Activated naive CD8-positive, alpha-beta T cell treated with anti-CD3 and anti-CD28 coated beads, Interleukin-2, amount 10 ng/mL, durations not matched to agents 7 days and 5 days (primary cell): ENCODE results near the gene WNT9B. TPM values are rescaled to one million over a fixed set of nuclear protein-coding genes. Genes with fewer than 3 reads are reported as not detected.

Source experiments
- ATAC-seq: fragments of 150-1000 bp; cut with Tn5 transposase; one replicate; pipeline ENCODE4 v1.10.0; 2021; ENCODE audit warnings: low read depth, moderate library complexity
- POLR2A ChIA-PET: fragments of 350-600 bp; sonication (Branson Sonifier 250); formaldehyde crosslinking; loops from one replicate; lab custom pipeline; 2021; ENCODE audit warnings: antibody characterized with exemption; lab: Charles Lee
- DNase-seq: peaks from one replicate; pipeline ENCODE4 v3.0.0; 2021
- H3K27ac Mint-ChIP-seq: one replicate; pipeline ENCODE4 v1.8.0; 2022; ENCODE audit warnings: mild to moderate bottlenecking, mixed read lengths
- H3K27me3 Mint-ChIP-seq: one replicate; pipeline ENCODE4 v1.8.0; 2022; ENCODE audit warnings: mild to moderate bottlenecking, moderate library complexity, mixed read lengths
- H3K36me3 Mint-ChIP-seq: one replicate; pipeline ENCODE4 v1.8.0; 2021; ENCODE audit warnings: mild to moderate bottlenecking, mixed read lengths
- H3K4me1 Mint-ChIP-seq: one replicate; pipeline ENCODE4 v1.8.0; 2021; ENCODE audit warnings: mixed read lengths
- H3K4me3 Mint-ChIP-seq: one replicate; pipeline ENCODE4 v1.8.0; 2022; ENCODE audit warnings: mild to moderate bottlenecking, moderate library complexity, mixed read lengths
- H3K9me3 Mint-ChIP-seq: one replicate; pipeline ENCODE4 v1.8.0; 2021; ENCODE audit warnings: mixed read lengths
- total RNA-seq, 2 experiments: library from RNA; stranded (reverse); gene quantifications; one replicate each; pipeline ENCODE4 v1.2.3, GENCODE V29; 2021

Gene WNT9B
- total RNA-seq = not detected

- Mint-ChIP-seq H3K36me3 (no peaks in the 10 kb centered on the region), H3K27me3 (peaks cover 63% of the 10 kb centered on the region), H3K4me3 (peak within 1 kb of the TSS; percentile 54), H3K27ac (no peak within 1 kb of the TSS), H3K4me1 (peaks cover 5% of the 10 kb centered on the region), H3K9me3 (no peaks in the 10 kb centered on the region)
- POLR2A ChIA-PET = no interaction called here
- ATAC-seq (no peak), DNase-seq (no peak)
Observed at GRCh38 chr17:46851029-46851741, at the start of gene WNT9B. TSS of gene WNT9B (plus strand) at chr17:46851583. CDS start at chr17:46851639, 56 bp downstream.

- Mint-ChIP-seq H3K4me3 (no peak overlapping the region), H3K9me3 (no peaks in the 10 kb centered on the region), H3K4me1 (no peaks in the 10 kb centered on the region), H3K27ac (no peak overlapping the region), H3K36me3 (no peaks in the 10 kb centered on the region), H3K27me3 (peaks cover 11% of the 10 kb centered on the region)
- ATAC-seq = no peak
- POLR2A ChIA-PET = no interaction called here
- no peak for DNase-seq
Observed at GRCh38 chr17:46802800-46803199, 48.6 kb upstream of the WNT9B start.

GRCh38 chr17:46803544-46803943 is 47.8 kb upstream of the WNT9B start:
- ATAC-seq = no peak
- Mint-ChIP-seq H3K4me3 (no peak overlapping the region), H3K36me3 (no peaks in the 10 kb centered on the region), H3K27me3 (peaks cover 11% of the 10 kb centered on the region), H3K4me1 (no peaks in the 10 kb centered on the region), H3K27ac (no peak overlapping the region), H3K9me3 (no peaks in the 10 kb centered on the region)
- POLR2A ChIA-PET = no interaction called here
- DNase-seq = no peak

- Mint-ChIP-seq H3K27ac (no peak overlapping the region), H3K4me1 (no peaks in the 10 kb centered on the region)
- POLR2A ChIA-PET = no interaction called here
Observed at GRCh38 chr17:46805771-46806170, 45.6 kb upstream of the WNT9B start.

GRCh38 chr17:46809110-46809571 is 42.2 kb upstream of the WNT9B start:
- Mint-ChIP-seq H3K27me3 (peaks cover 20% of the 10 kb centered on the region), H3K4me3 (no peak overlapping the region), H3K4me1 (no peaks in the 10 kb centered on the region), H3K9me3 (no peaks in the 10 kb centered on the region), H3K36me3 (no peaks in the 10 kb centered on the region), H3K27ac (no peak overlapping the region)
- POLR2A ChIA-PET = no interaction called here
- no peak for ATAC-seq
- no peak for DNase-seq

More at GRCh38 chr17:46805771-46806170, 45.6 kb upstream of the WNT9B start:
- peaks cover 6% of the 10 kb centered on the region for H3K27me3 Mint-ChIP-seq
- no peak overlapping the region for H3K4me3 Mint-ChIP-seq
- H3K36me3 Mint-ChIP-seq = no peaks in the 10 kb centered on the region
- no peak for ATAC-seq
- H3K9me3 Mint-ChIP-seq = no peaks in the 10 kb centered on the region
- DNase-seq = no peak

- ATAC-seq (no peak), DNase-seq (no peak)
- POLR2A ChIA-PET = no interaction called here
- Mint-ChIP-seq H3K36me3 (no peaks in the 10 kb centered on the region), H3K4me1 (no peaks in the 10 kb centered on the region), H3K9me3 (no peaks in the 10 kb centered on the region), H3K4me3 (no peak overlapping the region), H3K27me3 (peaks cover 23% of the 10 kb centered on the region), H3K27ac (no peak overlapping the region)
Observed at GRCh38 chr17:46810837-46811236, 40.5 kb upstream of the WNT9B start.

GRCh38 chr17:46811978-46812583 is 39.3 kb upstream of the WNT9B start:
- no peak overlapping the region for H3K27ac Mint-ChIP-seq
- no peak overlapping the region for H3K4me3 Mint-ChIP-seq
- no peaks in the 10 kb centered on the region for H3K36me3 Mint-ChIP-seq
- ATAC-seq (no peak), DNase-seq (no peak)
- POLR2A ChIA-PET = no interaction called here
- H3K9me3 Mint-ChIP-seq = no peaks in the 10 kb centered on the region
- H3K27me3 Mint-ChIP-seq = peaks cover 34% of the 10 kb centered on the region
- H3K4me1 Mint-ChIP-seq = peaks cover 2% of the 10 kb centered on the region

- POLR2A ChIA-PET = no interaction called here
- Mint-ChIP-seq H3K9me3 (no peaks in the 10 kb centered on the region), H3K27me3 (peaks cover 38% of the 10 kb centered on the region), H3K4me1 (peaks cover 6% of the 10 kb centered on the region), H3K27ac (no peak overlapping the region), H3K36me3 (no peaks in the 10 kb centered on the region), H3K4me3 (no peak overlapping the region)
- ATAC-seq = no peak
- no peak for DNase-seq
Observed at GRCh38 chr17:46812624-46813318, 38.6 kb upstream of the WNT9B start.

- no peaks in the 10 kb centered on the region for H3K9me3 Mint-ChIP-seq
- peaks cover 46% of the 10 kb centered on the region for H3K27me3 Mint-ChIP-seq
- no peak overlapping the region for H3K27ac Mint-ChIP-seq
- no peak overlapping the region for H3K4me3 Mint-ChIP-seq
- H3K4me1 Mint-ChIP-seq = peaks cover 9% of the 10 kb centered on the region
- ATAC-seq = no peak
- POLR2A ChIA-PET = no interaction called here
- no peak for DNase-seq
- no peaks in the 10 kb centered on the region for H3K36me3 Mint-ChIP-seq
Observed at GRCh38 chr17:46813920-46814319, 37.5 kb upstream of the WNT9B start.

GRCh38 chr17:46814446-46814845 is 36.9 kb upstream of the WNT9B start:
- ATAC-seq (no peak), DNase-seq (no peak)
- Mint-ChIP-seq H3K9me3 (no peaks in the 10 kb centered on the region), H3K36me3 (no peaks in the 10 kb centered on the region), H3K27ac (no peak overlapping the region), H3K4me1 (peaks cover 11% of the 10 kb centered on the region), H3K4me3 (no peak overlapping the region), H3K27me3 (peaks cover 50% of the 10 kb centered on the region)
- POLR2A ChIA-PET = no interaction called here

- no peaks in the 10 kb centered on the region for H3K9me3 Mint-ChIP-seq
- no peak overlapping the region for H3K4me3 Mint-ChIP-seq
- ATAC-seq = no peak
- no peak for DNase-seq
- H3K27me3 Mint-ChIP-seq = peaks cover 62% of the 10 kb centered on the region
- H3K36me3 Mint-ChIP-seq = no peaks in the 10 kb centered on the region
- POLR2A ChIA-PET = no interaction called here
- no peak overlapping the region for H3K27ac Mint-ChIP-seq
- H3K4me1 Mint-ChIP-seq = peaks cover 11% of the 10 kb centered on the region
Observed at GRCh38 chr17:46815474-46816353, 35.7 kb upstream of the WNT9B start.

GRCh38 chr17:46817151-46817900 is 34.1 kb upstream of the WNT9B start:
- POLR2A ChIA-PET = no interaction called here
- H3K9me3 Mint-ChIP-seq = no peaks in the 10 kb centered on the region
- ATAC-seq = no peak
- no peak overlapping the region for H3K27ac Mint-ChIP-seq
- peaks cover 13% of the 10 kb centered on the region for H3K4me1 Mint-ChIP-seq
- no peaks in the 10 kb centered on the region for H3K36me3 Mint-ChIP-seq
- no peak for DNase-seq
- H3K4me3 Mint-ChIP-seq = peak overlapping the region; percentile 50
- peaks cover 78% of the 10 kb centered on the region for H3K27me3 Mint-ChIP-seq

GRCh38 chr17:46817901-46818209 is 33.5 kb upstream of the WNT9B start:
- DNase-seq = no peak
- H3K4me1 Mint-ChIP-seq = peaks cover 13% of the 10 kb centered on the region
- POLR2A ChIA-PET = no interaction called here
- peaks cover 72% of the 10 kb centered on the region for H3K27me3 Mint-ChIP-seq
- ATAC-seq = no peak
- peak overlapping the region; percentile 50 for H3K4me3 Mint-ChIP-seq
- no peaks in the 10 kb centered on the region for H3K9me3 Mint-ChIP-seq
- no peaks in the 10 kb centered on the region for H3K36me3 Mint-ChIP-seq
- no peak overlapping the region for H3K27ac Mint-ChIP-seq
